ENCODE data around the gene PIR.
A peak's percentile ranks its signal among the peaks of the same experiment; 100 is the strongest.

PIR gene

DNA sequence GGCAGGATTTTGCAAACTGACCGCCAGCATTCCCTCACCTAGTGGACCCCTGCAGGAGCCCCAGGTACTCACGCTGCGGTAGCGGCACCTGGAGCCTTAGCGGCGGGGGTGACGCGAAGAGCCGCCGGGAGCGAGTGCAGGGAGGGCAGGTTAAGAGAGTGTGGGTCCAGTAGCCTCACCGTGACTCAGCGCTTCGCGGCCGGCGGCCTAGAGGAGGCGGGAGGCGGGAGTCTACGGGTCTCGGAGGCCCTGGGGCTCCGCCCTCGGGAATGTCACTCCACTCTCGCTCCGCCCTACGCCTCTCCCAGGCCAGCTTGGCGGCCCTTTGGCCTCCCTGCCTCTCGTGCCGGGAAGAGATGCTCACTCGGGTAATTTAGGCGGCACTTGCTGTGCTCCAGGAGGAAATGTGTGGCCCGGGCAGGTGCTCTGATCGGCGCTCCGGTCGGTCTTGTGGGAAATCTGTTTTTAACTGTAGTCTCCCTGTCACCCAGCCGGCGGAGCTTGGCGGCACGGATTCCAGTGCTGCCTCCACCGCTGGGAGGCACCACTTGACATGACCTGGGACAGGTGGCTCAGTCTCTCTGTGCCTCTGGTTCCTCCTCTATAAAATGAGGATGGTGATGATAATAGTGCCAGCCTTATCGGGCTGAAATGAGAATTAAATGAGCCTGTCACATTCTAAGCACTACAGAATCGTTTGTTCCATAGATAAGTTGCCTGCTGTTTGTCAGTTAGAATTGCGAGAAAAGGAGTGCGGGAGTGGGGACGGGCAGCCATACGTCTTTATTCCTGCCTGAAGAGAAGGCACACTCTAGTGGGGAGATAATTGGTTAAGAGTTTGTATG, at the start of gene PIR:
Gene PIR (minus strand): TSS at position 216 of the 845 bp plus-strand sequence. CDS start 2,076 bp downstream, outside the sequence.
- no peak for FAIRE-seq

- FAIRE-seq = no peak
Measured at GRCh38 chrX:15530318-15530717, 37.2 kb upstream of the PIR start.

DNA sequence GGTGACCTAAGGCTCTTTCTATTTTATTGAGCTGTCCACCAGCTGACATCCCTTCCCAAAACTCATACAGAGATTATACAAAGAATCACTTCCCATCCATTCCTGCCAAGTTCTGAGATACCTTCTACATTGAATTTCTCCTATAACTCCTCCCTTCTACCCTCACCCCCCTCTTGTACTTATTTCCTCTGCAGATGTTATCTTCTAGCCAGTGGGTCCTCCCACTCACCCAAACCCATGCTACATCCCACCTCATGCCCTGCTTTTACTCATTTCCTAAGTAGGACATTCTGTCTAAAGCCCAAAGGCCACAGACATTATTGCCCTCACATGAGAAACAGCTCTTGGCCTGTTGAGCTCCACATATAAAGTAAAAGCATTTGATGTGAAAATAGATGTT, 36.0 kb upstream of the PIR start:
- FAIRE-seq = no peak

DNA sequence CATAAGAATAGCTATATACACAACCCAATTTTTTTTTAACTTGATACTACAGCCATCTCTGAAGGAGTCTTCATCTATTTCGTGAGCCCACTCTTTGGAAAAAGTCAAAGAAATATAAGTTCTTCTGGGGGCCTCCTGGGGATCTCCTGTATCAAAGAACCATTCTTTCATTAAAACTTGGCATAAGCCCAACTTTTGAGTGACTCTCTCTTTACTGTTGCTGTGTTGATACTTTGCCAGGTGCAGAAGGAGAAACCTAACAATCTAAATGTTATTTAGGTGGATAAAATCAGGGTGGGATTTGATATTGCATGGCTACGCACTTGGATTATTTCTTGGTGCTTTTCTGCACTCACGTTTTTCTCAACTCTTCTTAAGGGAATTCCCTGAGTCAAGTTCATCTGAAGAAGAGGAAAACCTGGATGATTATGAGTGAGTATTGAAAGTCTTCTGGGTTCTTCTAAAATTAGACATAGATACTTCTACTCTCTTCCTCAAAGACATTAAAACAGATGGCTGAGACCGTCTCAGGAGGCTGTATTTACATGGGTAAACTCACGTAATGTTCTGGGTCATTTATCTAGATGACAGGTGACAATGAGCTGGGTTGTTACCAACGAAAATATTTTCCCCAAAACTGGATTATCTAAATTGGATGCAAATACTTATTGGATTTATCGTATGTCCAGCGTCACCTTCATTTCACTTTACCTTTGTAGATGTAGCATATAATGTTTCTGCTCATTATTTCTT, 32.7 kb upstream of the PIR start:
- no peak for FAIRE-seq

DNA sequence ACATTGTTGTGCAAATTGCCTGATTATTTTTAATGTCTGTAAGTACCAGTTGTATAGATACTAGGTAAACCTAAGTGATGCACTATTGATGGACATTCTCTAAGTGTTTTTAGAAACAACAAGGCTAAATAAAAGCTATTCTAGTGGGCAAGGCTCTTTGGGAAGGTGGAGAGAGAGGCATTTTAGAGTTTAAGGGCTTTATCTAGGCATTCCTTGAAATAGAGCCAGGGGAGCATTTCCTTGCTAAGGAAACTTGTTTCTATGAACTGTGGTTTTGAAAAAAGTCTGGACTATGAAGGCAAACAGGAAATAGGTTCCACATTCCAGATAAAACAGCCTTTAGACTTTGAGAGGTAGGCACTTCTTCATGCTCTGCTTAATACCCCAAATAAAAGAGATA, 31.3 kb upstream of the PIR start:
- no peak for FAIRE-seq

- FAIRE-seq = no peak
Measured at GRCh38 chrX:15523088-15523487, 30.0 kb upstream of the PIR start.

DNA sequence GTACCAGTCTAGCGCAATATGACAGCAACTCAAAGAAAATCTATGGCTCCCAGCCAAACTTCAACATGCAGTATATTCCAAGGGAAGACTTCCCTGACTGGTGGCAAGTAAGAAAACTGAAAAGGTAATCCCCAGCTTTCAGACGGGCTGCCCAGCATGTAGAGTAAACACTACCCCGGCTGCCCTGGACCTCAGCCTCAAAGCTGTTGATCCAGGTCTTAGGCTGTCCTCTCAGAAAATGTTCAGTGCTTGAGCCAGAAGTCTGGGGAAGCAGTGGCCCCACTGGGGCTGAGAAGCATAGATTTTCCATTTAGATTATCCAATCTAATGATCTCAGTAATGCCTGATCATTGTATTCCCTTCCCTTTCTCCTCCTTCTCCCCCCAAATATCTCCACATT, 29.3 kb upstream of the PIR start:
- no peak for FAIRE-seq

- no peak for FAIRE-seq
Measured at GRCh38 chrX:15515931-15516330, 22.8 kb upstream of the PIR start.

DNA sequence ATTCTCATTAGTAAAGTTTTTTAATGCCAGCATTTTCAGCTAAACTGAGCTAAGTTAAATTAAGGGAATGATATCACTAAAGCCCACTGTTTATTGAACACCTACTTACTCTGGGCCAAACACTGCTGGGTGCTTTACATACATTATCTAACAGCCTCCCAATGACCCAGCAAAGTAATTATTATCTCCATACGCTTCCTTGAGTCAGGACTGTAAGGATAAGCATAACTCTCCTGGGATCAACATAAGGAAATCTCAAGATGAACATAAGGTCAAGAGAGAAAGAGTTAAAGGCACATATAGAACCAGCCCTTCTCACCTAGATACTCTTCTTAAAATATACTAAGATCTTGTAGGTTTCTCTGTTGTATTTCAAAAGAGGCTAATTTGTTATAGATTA, 21.1 kb upstream of the PIR start:
- FAIRE-seq = no peak

GRCh38 chrX:15512401-15512965, 19.4 kb upstream of the PIR start:
- no peak for FAIRE-seq

DNA sequence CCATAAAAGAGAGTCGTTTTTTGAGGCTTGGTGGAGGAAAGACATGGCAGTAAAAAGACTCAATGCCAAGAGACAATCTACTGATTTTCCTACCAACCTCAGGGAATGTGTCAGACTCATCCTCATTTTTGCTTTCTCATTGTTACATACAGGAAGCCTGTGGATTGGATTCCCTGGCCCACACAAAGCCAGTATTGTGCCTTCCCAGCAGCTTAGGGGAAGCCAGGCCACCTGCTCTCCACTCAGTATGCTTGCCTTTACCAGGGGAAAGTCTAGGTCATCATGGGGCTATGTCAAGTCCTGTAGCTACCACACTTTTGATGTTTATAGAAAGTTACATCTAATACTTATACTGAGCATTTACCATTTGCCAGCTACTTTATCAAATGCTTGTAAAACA, 18.4 kb upstream of the PIR start:
- no peak for FAIRE-seq

- FAIRE-seq = no peak
Measured at GRCh38 chrX:15509845-15510244, 16.7 kb upstream of the PIR start.

DNA sequence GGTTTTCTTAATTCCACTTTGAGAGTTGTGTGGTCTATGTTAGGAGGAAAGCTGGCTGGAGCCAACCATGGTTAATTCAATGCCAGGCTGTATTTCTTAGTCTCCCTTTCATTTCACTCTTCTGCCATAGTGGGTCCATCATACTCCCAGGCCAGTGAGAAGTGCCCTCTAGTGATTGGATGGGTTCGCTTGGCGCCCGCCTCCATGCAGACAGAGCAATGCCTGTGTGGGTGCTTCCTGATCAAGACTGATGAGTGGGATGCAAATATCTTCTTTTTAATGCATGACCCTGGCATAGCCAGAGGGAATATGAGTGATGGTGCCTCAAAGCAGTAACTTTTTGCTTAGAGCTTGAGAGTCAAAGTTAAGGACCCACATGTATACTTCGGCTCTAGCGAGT, 13.9 kb upstream of the PIR start:
- no peak for FAIRE-seq

- no peak for FAIRE-seq
Measured at GRCh38 chrX:15505101-15505500, 12.0 kb upstream of the PIR start.

DNA sequence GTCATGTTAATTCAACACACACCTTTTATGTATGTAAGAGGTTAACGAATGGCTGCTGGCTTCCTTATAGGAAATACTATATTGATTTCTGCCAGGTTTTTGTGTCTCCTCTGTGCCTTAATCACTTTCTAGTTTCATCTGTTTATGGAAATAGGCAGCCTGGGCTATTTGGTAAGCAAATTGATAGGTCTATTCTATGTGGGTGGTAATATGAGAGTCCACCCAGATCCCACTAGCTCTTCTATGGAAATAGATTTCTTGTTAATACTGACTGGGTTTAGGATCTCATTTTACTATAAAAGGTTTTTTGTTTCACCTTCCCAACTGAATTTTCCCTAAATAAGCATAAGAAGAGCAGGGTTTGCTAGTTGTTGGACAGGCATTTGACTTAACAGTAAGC, 11.5 kb upstream of the PIR start:
- FAIRE-seq = no peak

GRCh38 chrX:15501506-15501905, 8.4 kb upstream of the PIR start:
- FAIRE-seq = no peak

DNA sequence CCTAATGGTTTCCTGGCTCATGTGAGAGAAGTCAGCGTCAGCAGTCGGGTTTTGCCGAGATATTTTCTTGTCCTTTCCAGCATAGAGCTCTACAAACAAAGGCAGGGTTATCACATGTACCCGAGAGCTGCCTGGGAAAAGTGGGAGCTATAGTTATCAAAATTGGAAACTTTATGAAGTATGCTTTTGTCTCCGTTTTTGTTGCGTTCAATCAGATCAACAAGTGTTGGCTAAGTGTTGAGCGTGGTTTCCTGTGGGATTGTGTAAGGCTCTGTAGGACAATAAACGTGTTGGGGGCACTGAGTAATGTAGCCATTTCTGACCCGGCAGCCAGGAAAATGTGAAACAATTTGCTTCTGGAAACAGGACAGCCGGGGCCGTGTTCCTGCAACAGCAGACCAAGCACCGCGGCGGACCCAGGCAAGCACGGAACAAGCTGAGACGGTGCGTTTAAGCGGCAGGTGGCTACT, 7.4 kb upstream of the PIR start, which contains the start of gene BMX:
Gene BMX (plus strand): TSS at position 311 of the 470 bp plus-strand sequence. CDS start 7,547 bp downstream, outside the sequence.
- FAIRE-seq = no peak

- FAIRE-seq = no peak
Measured at GRCh38 chrX:15499976-15500375, 6.8 kb upstream of the PIR start.

DNA sequence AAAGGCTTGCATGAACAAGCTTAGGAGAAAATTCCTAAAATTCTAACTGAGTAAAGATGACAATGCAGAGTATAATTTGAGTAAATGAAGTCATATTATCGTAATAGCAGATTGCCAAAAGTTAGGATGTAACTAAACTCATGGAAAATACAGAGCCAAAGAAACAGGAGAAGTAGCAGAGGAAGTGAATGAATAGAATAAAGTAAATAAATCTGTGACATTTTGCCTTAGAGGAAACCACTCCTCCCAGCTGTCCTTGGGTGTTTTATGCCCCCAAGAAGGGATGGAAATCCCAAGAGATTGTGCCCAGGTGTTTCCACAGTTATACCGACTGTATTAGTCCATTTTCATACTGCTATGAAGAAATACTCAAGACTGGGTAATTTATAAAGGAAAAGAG, 5.6 kb upstream of the PIR start:
- FAIRE-seq = no peak

DNA sequence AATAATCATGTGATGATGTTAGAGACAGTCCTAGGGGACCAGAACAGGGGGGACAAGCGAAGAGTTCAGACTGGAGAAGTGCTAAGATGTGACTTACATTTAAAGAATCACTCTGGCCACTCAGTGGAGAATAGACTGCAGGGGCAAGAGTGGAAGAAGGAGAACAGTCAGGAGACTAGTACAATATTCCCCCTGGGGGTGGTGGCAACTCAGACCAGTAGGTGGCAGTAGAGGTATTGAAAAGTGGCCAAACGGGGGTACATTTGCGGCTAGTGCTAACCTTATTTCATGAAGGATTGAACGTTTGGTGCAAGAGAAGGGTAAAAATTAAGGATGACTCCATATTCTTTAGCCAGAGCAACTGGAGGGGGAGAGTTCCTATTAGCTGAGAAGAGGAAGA, 4.7 kb upstream of the PIR start:
- FAIRE-seq = peak; percentile 43

DNA sequence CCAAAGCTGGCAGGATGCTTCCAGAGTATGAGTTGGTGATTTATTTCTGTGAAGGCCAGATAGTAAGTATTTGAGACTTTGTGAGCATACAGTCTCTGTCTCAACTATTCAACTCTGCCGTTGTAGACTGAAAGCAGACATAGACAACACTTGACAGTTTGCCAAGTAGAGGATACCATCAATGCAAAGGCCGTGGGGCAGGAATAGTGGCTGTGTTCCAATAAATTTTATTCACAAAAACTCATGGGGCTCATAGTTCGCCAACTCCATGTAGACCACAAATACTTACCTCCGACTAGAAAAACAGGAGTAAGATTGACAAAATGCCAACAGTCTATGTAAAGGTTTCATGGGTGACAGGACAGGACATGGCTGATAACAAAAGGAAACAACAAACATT, 3.7 kb upstream of the PIR start:
- no peak for FAIRE-seq

GRCh38 chrX:15495801-15496200, 2.7 kb upstream of the PIR start:
- FAIRE-seq = no peak

DNA sequence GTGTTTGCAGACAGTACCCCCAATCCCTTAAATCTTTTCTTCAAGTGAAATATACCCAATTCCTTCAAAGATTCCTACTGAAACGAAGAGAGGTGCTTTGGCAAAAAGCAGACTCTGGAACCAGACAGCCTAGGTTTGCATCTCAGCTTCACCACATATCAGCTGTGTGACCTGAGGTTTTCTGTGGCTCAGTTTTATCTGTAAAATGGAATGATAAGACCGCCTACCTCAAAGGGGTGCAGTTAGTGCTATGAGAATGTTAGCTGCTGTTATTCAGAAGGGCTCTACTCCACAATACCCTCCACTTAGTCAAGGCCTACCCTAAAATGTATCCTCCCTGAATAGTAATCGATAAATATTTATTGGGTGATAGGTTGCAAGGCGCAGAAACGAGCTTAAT, 664 bp downstream of the PIR start:
- no peak for FAIRE-seq

- no peak for FAIRE-seq
Measured at GRCh38 chrX:15483891-15484290, 9.2 kb downstream of the PIR start.
